Measurements from ENCODE around the gene IMP4.

Gene IMP4

GRCh38 chr2:130354139-130354428 lies 11.4 kb downstream of the IMP4 start:
- no peak overlapping the region for H3K4me3 ChIP-seq (ENCODE audit: low read depth, low read length)
- DNase-seq (ENCODE audit: low read depth), result no peak

GRCh38 chr2:130355172-130355577 lies 12.5 kb downstream of the IMP4 start:
- DNase-seq (ENCODE audit: low read depth), result no peak
- H3K4me3 ChIP-seq (ENCODE audit: low read depth, low read length), result peak overlapping the region; percentile 74

GRCh38 chr2:130355578-130356431 lies 13.1 kb downstream of the IMP4 start, which contains the start of gene PTPN18:
Gene PTPN18 (plus strand): TSS chr2:130356056. CDS start chr2:130356108, 52 bp downstream.
- DNase-seq (ENCODE audit: low read depth), result peak; percentile 56

GRCh38 chr2:130357864-130358263 lies 15.2 kb downstream of the IMP4 start:
- H3K4me3 ChIP-seq (ENCODE audit: low read depth, low read length), result no peak overlapping the region
- DNase-seq (ENCODE audit: low read depth), result no peak

More at GRCh38 chr2:130355578-130356431, 13.1 kb downstream of the IMP4 start, which contains the start of gene PTPN18:
- peak within 1 kb of the TSS; percentile 74 for H3K4me3 ChIP-seq (ENCODE audit: low read depth, low read length)

GRCh38 chr2:130358420-130359350 lies 16.0 kb downstream of the IMP4 start:
- DNase-seq (ENCODE audit: low read depth), result no peak
- H3K4me3 ChIP-seq (ENCODE audit: low read depth, low read length), result no peak overlapping the region

- no peak overlapping the region for H3K4me3 ChIP-seq (ENCODE audit: low read depth, low read length)
- DNase-seq (ENCODE audit: low read depth), result no peak
These were observed 16.8 kb downstream of the IMP4 start for GRCh38 chr2:130359466-130359865.

GRCh38 chr2:130363479-130363878 lies 20.8 kb downstream of the IMP4 start:
- no peak for DNase-seq (ENCODE audit: low read depth)
- no peak overlapping the region for H3K4me3 ChIP-seq (ENCODE audit: low read depth, low read length)

GRCh38 chr2:130365075-130365474 lies 22.4 kb downstream of the IMP4 start:
- no peak for DNase-seq (ENCODE audit: low read depth)
- H3K4me3 ChIP-seq (ENCODE audit: low read depth, low read length), result no peak overlapping the region

- H3K4me3 ChIP-seq (ENCODE audit: low read depth, low read length), result no peak overlapping the region
- no peak for DNase-seq (ENCODE audit: low read depth)
These were observed 23.3 kb downstream of the IMP4 start for GRCh38 chr2:130365963-130366362.

- no peak overlapping the region for H3K4me3 ChIP-seq (ENCODE audit: low read depth, low read length)
- DNase-seq (ENCODE audit: low read depth), result no peak
These were observed 24.0 kb downstream of the IMP4 start for GRCh38 chr2:130366720-130367119.

GRCh38 chr2:130368786-130369185 lies 26.1 kb downstream of the IMP4 start:
- no peak for DNase-seq (ENCODE audit: low read depth)
- no peak overlapping the region for H3K4me3 ChIP-seq (ENCODE audit: low read depth, low read length)

- DNase-seq (ENCODE audit: low read depth), result no peak
These were observed 26.7 kb downstream of the IMP4 start for GRCh38 chr2:130369311-130369964.

GRCh38 chr2:130369965-130370341 lies 27.3 kb downstream of the IMP4 start:
- no peak for DNase-seq (ENCODE audit: low read depth)
- no peak overlapping the region for H3K4me3 ChIP-seq (ENCODE audit: low read depth, low read length)

More at GRCh38 chr2:130369311-130369964, 26.7 kb downstream of the IMP4 start:
- no peak overlapping the region for H3K4me3 ChIP-seq (ENCODE audit: low read depth, low read length)

GRCh38 chr2:130370490-130370889 lies 27.8 kb downstream of the IMP4 start:
- no peak for DNase-seq (ENCODE audit: low read depth)
- no peak overlapping the region for H3K4me3 ChIP-seq (ENCODE audit: low read depth, low read length)

GRCh38 chr2:130371723-130372054 lies 29.0 kb downstream of the IMP4 start:
- H3K4me3 ChIP-seq (ENCODE audit: low read depth, low read length), result peak overlapping the region; percentile 77
- DNase-seq (ENCODE audit: low read depth), result no peak

- DNase-seq (ENCODE audit: low read depth), result no peak
- H3K4me3 ChIP-seq (ENCODE audit: low read depth, low read length), result peak overlapping the region; percentile 77
These were observed 29.5 kb downstream of the IMP4 start for GRCh38 chr2:130372055-130372832.

GRCh38 chr2:130372833-130373807 lies 30.4 kb downstream of the IMP4 start:
- no peak for DNase-seq (ENCODE audit: low read depth)
- H3K4me3 ChIP-seq (ENCODE audit: low read depth, low read length), result peak overlapping the region; percentile 77

GRCh38 chr2:130373808-130374365 lies 31.2 kb downstream of the IMP4 start:
- no peak for DNase-seq (ENCODE audit: low read depth)
- peak overlapping the region; percentile 77 for H3K4me3 ChIP-seq (ENCODE audit: low read depth, low read length)
